Psoas muscle (tissue), 8 donors: ENCODE measurements around the gene ACER2. TPM values are rescaled to one million over a fixed set of nuclear protein-coding genes. Genes with fewer than 3 reads are reported as not detected.

Source experiments
- ATAC-seq, 4 donors: fragments of 200-7000 bp; cut with Tn5 transposase; one replicate each; pipeline ENCODE4 v1.9.1; 2020; ENCODE audit warnings: moderate library complexity in 3 of 4, mild to moderate bottlenecking in 2 of 4
- DNase-seq, 2 donors: peaks; one replicate each; pipeline ENCODE4 v3.0.0-alpha.2; 2020
- H3K27ac ChIP-seq: fragments of 200-600 bp; one replicate; pipeline ENCODE4 v1.8.0; 2022
- H3K27me3 ChIP-seq, 3 donors: fragments of 200-600 bp in 1 of 3; one replicate each; pipeline versions ENCODE4 v1.6.1 to v1.8.0; 2013 to 2022; ENCODE audit warnings: low read length in 2 of 3, mild to moderate bottlenecking in 2 of 3, moderate library complexity in 1 of 3; ENCODE audit not compliant: insufficient read depth in 3 of 3
- H3K36me3 ChIP-seq, 2 donors: fragments of 200-600 bp in 1 of 2; one replicate each; pipeline versions ENCODE4 v1.6.1 to v1.8.0; 2013 to 2022; ENCODE audit warnings: low read depth in 1 of 2, mild to moderate bottlenecking in 1 of 2, moderate library complexity in 1 of 2; ENCODE audit not compliant: insufficient read depth in 1 of 2
- H3K4me1 ChIP-seq: fragments of 200-600 bp; one replicate; pipeline ENCODE4 v1.8.0; 2022
- H3K4me3 ChIP-seq: fragments of 200-600 bp; one replicate; pipeline ENCODE4 v1.8.0; 2022; ENCODE audit warnings: mild to moderate bottlenecking
- H3K9me3 ChIP-seq: fragments of 200-600 bp; one replicate; pipeline ENCODE4 v1.8.0; 2022
- WGBS, 3 donors: extraction: QIAGEN DNeasy Blood & Tissue Kit; methylation state at CpG; one replicate each; pipeline versions ENCODE4 v1.1.6 to v1.1.7; 2013; 5-methylcytosine and 5-hydroxymethylcytosine counted together
- intact Hi-C, 2 donors: fragments of 100-400 bp; cut with DNase I; formaldehyde crosslinking; loops; one replicate each; pipeline versions ENCODE4 v1.11.0 to v1.14.2; 2022
- polyA plus RNA-seq, 3 donors: library from polyadenylated mRNA; stranded (reverse); fragments of 200-250 nt; gene quantifications; one replicate each; pipeline ENCODE4 v1.2.3, GENCODE V29; 2013
- total RNA-seq, 4 donors: library from RNA; stranded (reverse); fragmentation: NEBNext Ultra II Directional in 2 of 4; extraction: Animal tissue kit (Norgen Biotek cat#: 25700) in 2 of 4; gene quantifications; one replicate each; pipeline versions ENCODE4 v1.2.1 to v1.2.4, GENCODE V29; 2021 to 2023
- TF ChIP-seq, protein P1 (sequence below): fragments of 200-600 bp; IDR thresholded peaks from one replicate; pipeline ENCODE4 v1.8.0; 2022; ENCODE audit warnings: antibody characterized with exemption
- donor health status: healthy with polysubstance abuse.
- donor health status: DM: no; HTN: no; CAD: no; lungs with moderate emphysema.
- donor health status: Bipolar disorder and iron deficiency.
- donor health status: healthy.
- donor health status: DM: yes; HTN: yes; CAD: no.
- donor health status: DM: no; HTN: no; CAD: no.
- donor health status: DM: no; HTN: no; CAD: no.
- donor health status: DM: yes; HTN: yes; CAD: no.

The ACER2 gene
- total and polyA plus RNA-seq, 7 donors, result 0.37 to 2.4 (median 1.4) TPM

GRCh38 chr9:19420877-19421276 lies 12.1 kb downstream of the ACER2 start:
- Histone ChIP-seq H3K4me3 (no peak overlapping the region), H3K27me3 (no peaks in the 10 kb centered on the region), H3K4me1 (no peaks in the 10 kb centered on the region), H3K9me3 (no peaks in the 10 kb centered on the region), H3K27ac (no peak overlapping the region), H3K36me3 (peaks cover 0 to 15% of the 10 kb centered on the region in 2 donors)
- intact Hi-C loops, result no loop called here
- no peak for DNase-seq
- TF ChIP-seq, protein P1, sequence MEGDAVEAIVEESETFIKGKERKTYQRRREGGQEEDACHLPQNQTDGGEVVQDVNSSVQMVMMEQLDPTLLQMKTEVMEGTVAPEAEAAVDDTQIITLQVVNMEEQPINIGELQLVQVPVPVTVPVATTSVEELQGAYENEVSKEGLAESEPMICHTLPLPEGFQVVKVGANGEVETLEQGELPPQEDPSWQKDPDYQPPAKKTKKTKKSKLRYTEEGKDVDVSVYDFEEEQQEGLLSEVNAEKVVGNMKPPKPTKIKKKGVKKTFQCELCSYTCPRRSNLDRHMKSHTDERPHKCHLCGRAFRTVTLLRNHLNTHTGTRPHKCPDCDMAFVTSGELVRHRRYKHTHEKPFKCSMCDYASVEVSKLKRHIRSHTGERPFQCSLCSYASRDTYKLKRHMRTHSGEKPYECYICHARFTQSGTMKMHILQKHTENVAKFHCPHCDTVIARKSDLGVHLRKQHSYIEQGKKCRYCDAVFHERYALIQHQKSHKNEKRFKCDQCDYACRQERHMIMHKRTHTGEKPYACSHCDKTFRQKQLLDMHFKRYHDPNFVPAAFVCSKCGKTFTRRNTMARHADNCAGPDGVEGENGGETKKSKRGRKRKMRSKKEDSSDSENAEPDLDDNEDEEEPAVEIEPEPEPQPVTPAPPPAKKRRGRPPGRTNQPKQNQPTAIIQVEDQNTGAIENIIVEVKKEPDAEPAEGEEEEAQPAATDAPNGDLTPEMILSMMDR, result no peak
- ATAC-seq, result no peak
- 95 to 100% (median 100%) methylated on average over 1 of the region's 1 CpG for WGBS, 3 donors

GRCh38 chr9:19423163-19423562 lies 14.4 kb downstream of the ACER2 start:
- Histone ChIP-seq H3K9me3 (no peaks in the 10 kb centered on the region), H3K27ac (no peak overlapping the region), H3K4me3 (no peak overlapping the region), H3K4me1 (no peaks in the 10 kb centered on the region), H3K27me3 (no peaks in the 10 kb centered on the region), H3K36me3 (peaks cover 0 to 16% of the 10 kb centered on the region in 2 donors)
- no peak for DNase-seq
- TF ChIP-seq, protein P1, result no peak
- no peak for ATAC-seq
- intact Hi-C loops, result no loop called here
- 87 to 93% (median 90%) methylated on average over 3 of the region's 3 CpGs for WGBS, 3 donors

GRCh38 chr9:19424176-19424779 lies 15.5 kb downstream of the ACER2 start:
- Histone ChIP-seq H3K27ac (no peak overlapping the region), H3K4me1 (no peaks in the 10 kb centered on the region), H3K27me3 (no peaks in the 10 kb centered on the region), H3K36me3 (peaks cover 0 to 16% of the 10 kb centered on the region in 2 donors), H3K4me3 (no peak overlapping the region), H3K9me3 (no peaks in the 10 kb centered on the region)
- ATAC-seq (no peak), DNase-seq (no peak)
- WGBS, 3 donors, result 45 to 52% (median 50%) methylated on average over 3 of the region's 3 CpGs
- TF ChIP-seq, protein P1, result no peak
- intact Hi-C loops, result no loop called here

- TF ChIP-seq, protein P1, result no peak
- no peaks in the 10 kb centered on the region for H3K4me1 ChIP-seq
- WGBS, 3 donors, result 79 to 88% (median 80%) methylated on average over 2 of the region's 2 CpGs
- H3K9me3 ChIP-seq, result no peaks in the 10 kb centered on the region
- intact Hi-C loops, result no loop called here
- H3K36me3 ChIP-seq, result peaks cover 0 to 14% of the 10 kb centered on the region in 2 donors
- ATAC-seq (no peak), DNase-seq (no peak)
- H3K27ac ChIP-seq, result no peak overlapping the region
- H3K4me3 ChIP-seq, result no peak overlapping the region
- H3K27me3 ChIP-seq, result no peaks in the 10 kb centered on the region
Measured at GRCh38 chr9:19429595-19429994, 20.8 kb downstream of the ACER2 start.
